22Rv1 (cell line): ENCODE results near the gene XPA.
A peak's percentile ranks its signal among the peaks of the same experiment; 100 is the strongest.
"Not testable (repeated sequence)": the region's sequence is repeated elsewhere in the genome, so short reads cannot be mapped to it uniquely, and the experiment has no call there.

Source experiments
- H3K27ac ChIP-seq: fragments of 450-650 bp; 2 replicates; pipeline ENCODE4 v1.5.1; 2017
- CTCF ChIP-seq: fragments of 450-650 bp; IDR thresholded peaks from 2 replicates; pipeline ENCODE4 v1.5.1; 2017; ENCODE audit warnings: mild to moderate bottlenecking
- ZFX ChIP-seq: fragments of 450-650 bp; IDR thresholded peaks from 2 replicates; pipeline ENCODE4 v1.6.1; 2017; ENCODE audit warnings: antibody characterized with exemption, borderline replicate concordance

XPA gene

GRCh38 chr9:97703437-97704344, 6.6 kb upstream of the XPA start:
- no peak overlapping the region for H3K27ac ChIP-seq
- TF ChIP-seq ZFX (no peak), CTCF (no peak)

- not testable (repeated sequence) for H3K27ac ChIP-seq
Observed at GRCh38 chr9:97699824-97700223, 2.7 kb upstream of the XPA start.

GRCh38 chr9:97699281-97699680, 2.1 kb upstream of the XPA start:
- H3K27ac ChIP-seq = not testable (repeated sequence)

GRCh38 chr9:97698865-97699264, 1.7 kb upstream of the XPA start:
- no peak overlapping the region for H3K27ac ChIP-seq
- no peak for TF ChIP-seq ZFX
- no peak for TF ChIP-seq CTCF

- peak overlapping the region; percentile 69 for H3K27ac ChIP-seq
- TF ChIP-seq ZFX (no peak), CTCF (no peak)
Observed at GRCh38 chr9:97697837-97698236, 697 bp upstream of the XPA start.

GRCh38 chr9:97695995-97696802, 941 bp downstream of the XPA start:
- H3K27ac ChIP-seq = peak overlapping the region; percentile 69
- TF ChIP-seq ZFX (no peak), CTCF (no peak)

GRCh38 chr9:97695390-97695789, 1.8 kb downstream of the XPA start:
- no peak overlapping the region for H3K27ac ChIP-seq
- TF ChIP-seq CTCF (no peak), ZFX (no peak)

GRCh38 chr9:97694769-97695168, 2.4 kb downstream of the XPA start:
- no peak overlapping the region for H3K27ac ChIP-seq
- no peak for TF ChIP-seq CTCF
- TF ChIP-seq ZFX = no peak
